ENCODE data around the gene BPIFB1.

- no peak for TF ChIP-seq CTCF (IDR thresholded peaks at IDR 0.05; ENCODE audit: insufficient read depth, low read length)
- no peak for TF ChIP-seq REST (IDR thresholded peaks at IDR 0.05; ENCODE audit: insufficient replicate concordance, low read depth)
- TF ChIP-seq POLR2AphosphoS5 (IDR thresholded peaks at IDR 0.05; ENCODE audit: low read depth) = no peak
- TF ChIP-seq SPI1 (IDR thresholded peaks at IDR 0.05; ENCODE audit: borderline replicate concordance, low read depth) = no peak
These were observed 42.9 kb upstream of the BPIFB1 start for GRCh38 chr20:33239979-33240736.

Measured in HL-60 (cell line).